Measurements from ENCODE around the gene ARCN1.
A peak's percentile ranks its signal among the peaks of the same experiment; 100 is the strongest.

The ARCN1 gene

DNA sequence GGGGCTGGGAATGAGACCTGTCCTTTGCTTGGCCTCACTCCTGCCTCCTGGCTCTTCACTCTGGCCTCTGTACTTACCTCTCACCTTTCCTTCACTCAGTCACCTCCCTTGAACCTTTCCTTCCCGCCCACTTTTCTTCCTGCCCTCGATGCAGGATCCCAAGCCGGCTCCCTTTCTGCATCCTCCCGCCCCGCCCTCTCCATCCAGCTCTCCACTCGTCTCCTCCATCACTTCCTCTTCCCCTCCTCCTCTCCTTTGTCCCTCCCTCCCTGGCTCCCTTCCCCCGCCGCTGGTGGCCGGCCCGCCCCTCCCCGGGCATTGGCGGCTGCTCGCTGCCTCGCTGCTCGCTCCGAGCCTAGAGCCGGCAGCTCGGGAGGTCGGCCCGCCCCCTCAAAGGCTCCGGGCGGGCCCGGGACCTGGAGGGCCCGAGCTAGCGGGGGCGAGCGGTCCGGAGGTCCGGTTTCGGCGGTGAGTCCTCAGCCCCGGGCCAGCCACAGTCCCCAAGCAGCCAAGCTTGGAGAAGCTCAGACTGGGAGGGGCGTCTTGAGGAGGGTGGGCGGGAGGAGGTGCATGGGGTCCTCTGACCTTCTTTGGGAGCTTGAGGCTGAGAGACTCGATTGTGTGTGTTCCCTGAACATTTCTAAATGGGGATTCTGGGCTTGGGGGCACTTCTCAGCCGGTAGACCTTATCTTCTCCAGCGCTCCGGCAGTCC is 49.0 kb downstream of the ARCN1 start:
- H3K4me3 ChIP-seq (ENCODE audit: low read depth, low read length) = peak overlapping the region; percentile 83

DNA sequence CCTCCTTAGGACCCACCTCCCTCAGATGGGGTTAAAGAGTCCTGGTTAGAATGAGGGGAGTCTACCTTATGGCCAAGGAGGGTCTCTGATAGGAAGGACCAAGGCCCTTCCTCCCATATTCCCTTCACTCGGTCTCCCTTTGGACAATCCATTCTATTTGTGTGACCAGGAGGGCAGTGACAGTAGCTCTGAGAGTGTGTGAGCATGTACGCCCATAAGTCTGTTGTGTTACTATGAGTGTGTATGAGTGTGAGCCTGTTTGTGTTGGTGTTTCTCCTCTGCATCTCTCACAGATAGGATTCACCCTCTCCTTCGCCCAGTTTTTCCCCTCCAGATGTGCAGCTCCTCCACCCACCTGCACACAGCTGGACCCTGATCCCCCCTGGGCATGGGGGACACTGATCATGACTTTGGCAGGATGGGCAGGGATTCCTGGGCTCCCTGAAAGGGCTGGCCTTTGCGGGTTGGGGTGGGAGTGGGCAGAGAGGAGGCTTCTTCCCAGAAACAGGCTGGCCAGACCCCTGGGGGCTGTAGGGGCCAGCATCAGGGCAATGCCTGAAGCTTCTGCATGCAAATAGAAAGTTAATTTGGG is 49.7 kb downstream of the ARCN1 start:
- Histone ChIP-seq H3K4me1 (ENCODE audit: control insufficient read depth, insufficient read depth, low read length, unreplicated experiment) (peaks cover 71% of the 10 kb centered on the region), H3K27ac (ENCODE audit: low read depth, low read length) (peak overlapping the region; percentile 99), H3K27me3 (ENCODE audit: insufficient read depth, low read length) (no peaks in the 10 kb centered on the region), H3K4me3 (ENCODE audit: low read depth, low read length) (peak overlapping the region; percentile 83), H3K36me3 (ENCODE audit: insufficient read depth, low read length) (peaks cover 9% of the 10 kb centered on the region; the same call in 1 of the 2 replicates), H3K79me2 (ENCODE audit: control insufficient read depth, insufficient read depth, low read length, unreplicated experiment) (peaks cover 26% of the 10 kb centered on the region), H2AFZ (ENCODE audit: low read length, unreplicated experiment) (no peak overlapping the region)

More for the DNA sequence above, 49.0 kb downstream of the ARCN1 start:
- Histone ChIP-seq H2AFZ (ENCODE audit: low read length, unreplicated experiment) (no peak overlapping the region), H3K36me3 (ENCODE audit: insufficient read depth, low read length) (peaks cover 12% of the 10 kb centered on the region; the same call in 1 of the 2 replicates), H3K27ac (ENCODE audit: low read depth, low read length) (peak overlapping the region; percentile 99), H3K27me3 (ENCODE audit: insufficient read depth, low read length) (no peaks in the 10 kb centered on the region), H3K4me1 (ENCODE audit: control insufficient read depth, insufficient read depth, low read length, unreplicated experiment) (peaks cover 76% of the 10 kb centered on the region), H3K79me2 (ENCODE audit: control insufficient read depth, insufficient read depth, low read length, unreplicated experiment) (peaks cover 26% of the 10 kb centered on the region)

DNA sequence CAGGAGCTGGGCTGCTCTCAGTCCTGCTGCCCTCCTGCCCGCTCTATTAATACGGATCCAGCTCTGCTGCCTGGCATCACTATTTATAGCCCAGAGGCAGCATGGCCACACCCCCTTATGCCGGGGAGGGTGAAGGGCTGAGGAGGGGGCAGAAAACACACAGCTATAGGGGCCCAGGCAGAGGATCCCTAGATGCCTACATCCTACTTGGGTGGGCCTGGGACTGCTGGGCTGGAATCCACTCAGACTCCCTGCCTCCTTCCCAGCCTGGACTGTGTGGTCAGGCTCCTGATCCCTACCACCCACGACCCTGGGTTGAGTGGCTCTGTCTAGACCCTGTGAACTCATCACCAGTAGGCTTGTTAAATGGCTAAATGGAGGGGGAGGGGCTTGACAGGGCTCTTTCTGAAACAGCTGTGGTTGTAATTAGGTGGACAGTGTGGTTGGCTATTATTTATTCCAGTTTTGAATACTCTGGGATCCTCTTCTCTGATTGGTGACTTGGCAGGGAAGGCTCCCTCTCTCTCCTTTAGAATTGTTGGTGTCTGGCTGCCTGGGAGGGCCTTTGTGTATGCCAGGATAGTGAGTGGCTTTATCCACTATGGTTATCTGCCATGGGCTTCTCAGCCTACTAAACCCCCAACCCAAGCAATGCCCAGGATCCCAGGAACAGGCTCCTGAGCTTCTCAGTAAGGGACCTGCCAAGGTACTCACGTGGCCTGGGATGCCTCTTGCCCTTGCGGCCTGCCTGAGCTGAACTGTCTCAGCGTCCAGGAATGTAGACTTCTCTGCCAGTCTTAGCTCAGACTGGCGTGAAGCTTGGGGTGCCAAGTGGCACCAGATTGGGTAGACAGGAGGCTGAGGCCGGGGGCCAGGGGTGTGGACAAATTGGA is 50.4 kb downstream of the ARCN1 start:
- peak overlapping the region; percentile 99 for H3K27ac ChIP-seq (ENCODE audit: low read depth, low read length)
- no peak overlapping the region for H2AFZ ChIP-seq (ENCODE audit: low read length, unreplicated experiment)
- peaks cover 14% of the 10 kb centered on the region; the same call in 1 of the 2 replicates for H3K36me3 ChIP-seq (ENCODE audit: insufficient read depth, low read length)
- H3K4me1 ChIP-seq (ENCODE audit: control insufficient read depth, insufficient read depth, low read length, unreplicated experiment) = peaks cover 63% of the 10 kb centered on the region
- peaks cover 26% of the 10 kb centered on the region for H3K79me2 ChIP-seq (ENCODE audit: control insufficient read depth, insufficient read depth, low read length, unreplicated experiment)
- H3K4me3 ChIP-seq (ENCODE audit: low read depth, low read length) = peak overlapping the region; percentile 83
- no peaks in the 10 kb centered on the region for H3K27me3 ChIP-seq (ENCODE audit: insufficient read depth, low read length)

DNA sequence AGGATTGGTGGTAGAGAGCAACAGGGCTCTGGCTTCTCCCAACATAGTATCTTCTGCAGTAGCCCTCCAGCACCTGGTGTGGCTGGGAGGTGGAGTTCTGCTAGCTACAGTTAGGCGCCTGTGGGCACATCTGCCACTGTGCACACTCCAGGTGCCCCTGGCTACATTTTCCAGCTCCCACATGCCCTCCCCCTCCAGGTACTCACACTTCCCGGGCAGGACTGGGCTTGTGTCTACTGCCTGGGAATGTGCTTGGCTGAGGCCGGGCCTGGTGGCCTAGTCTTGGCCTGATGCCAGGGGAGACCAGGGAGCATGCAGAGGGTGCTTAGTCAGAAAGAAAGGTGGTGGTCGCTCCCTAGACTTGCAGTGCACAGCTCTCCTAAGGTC is 51.1 kb downstream of the ARCN1 start:
- H2AFZ ChIP-seq (ENCODE audit: low read length, unreplicated experiment) = no peak overlapping the region
- peaks cover 29% of the 10 kb centered on the region for H3K79me2 ChIP-seq (ENCODE audit: control insufficient read depth, insufficient read depth, low read length, unreplicated experiment)
- no peaks in the 10 kb centered on the region for H3K27me3 ChIP-seq (ENCODE audit: insufficient read depth, low read length)
- H3K4me3 ChIP-seq (ENCODE audit: low read depth, low read length) = peak overlapping the region; percentile 83
- peaks cover 57% of the 10 kb centered on the region for H3K4me1 ChIP-seq (ENCODE audit: control insufficient read depth, insufficient read depth, low read length, unreplicated experiment)
- peaks cover 16% of the 10 kb centered on the region; the same call in 1 of the 2 replicates for H3K36me3 ChIP-seq (ENCODE audit: insufficient read depth, low read length)
- H3K27ac ChIP-seq (ENCODE audit: low read depth, low read length) = peak overlapping the region; percentile 99

DNA sequence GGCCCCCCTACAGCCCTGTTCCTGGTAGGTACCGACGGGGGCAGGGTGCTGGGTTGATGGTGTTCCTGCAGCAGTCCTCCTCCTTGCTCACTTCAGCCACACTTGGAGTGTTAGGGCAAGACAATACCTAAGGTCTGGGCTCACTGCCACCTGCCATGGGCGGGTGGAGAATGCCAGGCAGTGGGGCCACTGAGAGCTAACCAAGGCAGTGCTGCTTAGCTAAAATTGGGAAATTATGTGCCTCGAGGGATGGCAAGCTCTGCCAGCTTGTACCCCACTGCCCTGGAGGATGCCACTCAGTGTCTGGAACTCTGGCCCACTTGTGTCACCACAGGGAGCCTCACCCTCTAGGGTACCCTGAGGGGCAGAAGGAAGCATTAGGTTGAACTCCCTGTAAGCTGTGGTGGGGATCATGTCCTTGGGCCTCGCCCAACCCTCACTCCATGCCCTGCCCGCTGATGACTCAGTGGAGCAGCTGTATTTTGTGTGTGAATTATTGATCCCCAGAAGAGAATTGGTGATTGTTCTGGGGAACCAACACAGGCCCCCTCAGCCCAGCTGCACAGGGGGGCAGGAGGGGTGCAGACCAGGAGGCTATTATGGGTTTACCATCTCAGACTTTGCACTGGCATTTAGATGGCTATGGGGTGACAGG is 53.0 kb downstream of the ARCN1 start:
- Histone ChIP-seq H3K4me3 (ENCODE audit: low read depth, low read length) (no peak overlapping the region), H3K36me3 (ENCODE audit: insufficient read depth, low read length) (peaks cover 30% of the 10 kb centered on the region), H3K79me2 (ENCODE audit: control insufficient read depth, insufficient read depth, low read length, unreplicated experiment) (peaks cover 40% of the 10 kb centered on the region), H3K4me1 (ENCODE audit: control insufficient read depth, insufficient read depth, low read length, unreplicated experiment) (peaks cover 44% of the 10 kb centered on the region), H2AFZ (ENCODE audit: low read length, unreplicated experiment) (no peak overlapping the region), H3K27me3 (ENCODE audit: insufficient read depth, low read length) (no peaks in the 10 kb centered on the region), H3K27ac (ENCODE audit: low read depth, low read length) (no peak overlapping the region)

DNA sequence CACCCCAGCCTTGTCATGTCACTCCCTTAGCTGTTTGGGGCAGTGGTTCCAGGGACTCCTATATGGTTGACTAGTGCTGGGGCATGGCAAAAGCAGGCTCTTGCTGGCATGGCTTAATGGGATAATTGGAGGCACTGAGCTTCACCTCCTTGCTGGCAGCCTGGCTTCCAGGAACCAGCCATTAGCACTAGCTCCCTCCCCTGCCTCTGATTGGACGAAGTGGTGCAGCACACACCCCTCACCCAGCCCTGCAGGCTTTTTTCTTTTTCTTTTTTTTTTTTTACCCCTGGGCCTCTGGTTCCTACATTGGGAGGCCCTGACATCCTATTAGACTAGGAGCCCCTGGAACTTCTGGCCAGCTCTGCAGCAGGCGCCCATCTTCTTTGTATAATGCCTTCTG is 53.8 kb downstream of the ARCN1 start:
- Histone ChIP-seq H3K27ac (ENCODE audit: low read depth, low read length) (no peak overlapping the region), H2AFZ (ENCODE audit: low read length, unreplicated experiment) (no peak overlapping the region), H3K4me1 (ENCODE audit: control insufficient read depth, insufficient read depth, low read length, unreplicated experiment) (peaks cover 39% of the 10 kb centered on the region), H3K4me3 (ENCODE audit: low read depth, low read length) (no peak overlapping the region), H3K79me2 (ENCODE audit: control insufficient read depth, insufficient read depth, low read length, unreplicated experiment) (peaks cover 40% of the 10 kb centered on the region), H3K36me3 (ENCODE audit: insufficient read depth, low read length) (peaks cover 33% of the 10 kb centered on the region), H3K27me3 (ENCODE audit: insufficient read depth, low read length) (no peaks in the 10 kb centered on the region)

DNA sequence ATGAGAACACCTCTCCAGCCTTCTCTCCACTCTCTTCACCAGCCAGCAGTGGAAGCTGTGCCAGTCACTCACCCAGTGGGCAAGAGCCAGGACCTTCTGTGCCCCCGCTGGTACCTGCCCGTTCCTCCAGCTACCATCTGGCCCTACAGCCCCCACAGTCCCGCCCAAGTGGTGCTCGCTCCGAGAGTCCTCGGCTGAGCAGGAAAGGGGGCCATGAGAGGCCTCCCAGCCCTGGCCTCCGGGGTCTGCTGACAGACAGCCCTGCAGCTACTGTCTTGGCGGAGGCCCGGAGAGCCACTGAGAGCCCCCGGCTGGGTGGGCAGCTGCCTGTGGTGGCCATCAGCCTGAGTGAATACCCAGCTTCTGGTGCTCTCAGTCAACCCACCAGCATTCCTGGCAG is 55.4 kb downstream of the ARCN1 start:
- Histone ChIP-seq H3K4me3 (ENCODE audit: low read depth, low read length) (no peak overlapping the region), H3K27me3 (ENCODE audit: insufficient read depth, low read length) (no peaks in the 10 kb centered on the region), H3K4me1 (ENCODE audit: control insufficient read depth, insufficient read depth, low read length, unreplicated experiment) (peaks cover 38% of the 10 kb centered on the region), H3K27ac (ENCODE audit: low read depth, low read length) (no peak overlapping the region), H2AFZ (ENCODE audit: low read length, unreplicated experiment) (no peak overlapping the region), H3K36me3 (ENCODE audit: insufficient read depth, low read length) (peaks cover 41% of the 10 kb centered on the region), H3K79me2 (ENCODE audit: control insufficient read depth, insufficient read depth, low read length, unreplicated experiment) (peaks cover 28% of the 10 kb centered on the region)

DNA sequence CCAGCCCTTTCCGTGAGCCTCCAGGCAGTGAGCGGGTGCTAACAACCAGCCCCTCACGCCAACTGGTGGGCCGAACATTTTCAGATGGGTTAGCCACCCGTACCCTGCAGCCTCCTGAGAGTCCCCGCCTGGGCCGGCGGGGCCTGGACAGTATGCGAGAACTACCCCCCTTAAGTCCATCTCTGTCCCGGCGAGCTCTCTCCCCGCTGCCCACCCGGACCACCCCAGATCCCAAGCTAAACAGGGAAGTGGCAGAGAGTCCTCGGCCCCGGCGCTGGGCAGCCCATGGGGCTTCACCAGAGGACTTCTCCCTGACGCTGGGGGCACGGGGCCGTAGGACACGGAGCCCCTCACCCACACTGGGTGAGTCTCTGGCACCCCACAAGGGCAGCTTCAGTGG is 55.8 kb downstream of the ARCN1 start:
- Histone ChIP-seq H3K36me3 (ENCODE audit: insufficient read depth, low read length) (peaks cover 42% of the 10 kb centered on the region), H3K79me2 (ENCODE audit: control insufficient read depth, insufficient read depth, low read length, unreplicated experiment) (peaks cover 28% of the 10 kb centered on the region)

DNA sequence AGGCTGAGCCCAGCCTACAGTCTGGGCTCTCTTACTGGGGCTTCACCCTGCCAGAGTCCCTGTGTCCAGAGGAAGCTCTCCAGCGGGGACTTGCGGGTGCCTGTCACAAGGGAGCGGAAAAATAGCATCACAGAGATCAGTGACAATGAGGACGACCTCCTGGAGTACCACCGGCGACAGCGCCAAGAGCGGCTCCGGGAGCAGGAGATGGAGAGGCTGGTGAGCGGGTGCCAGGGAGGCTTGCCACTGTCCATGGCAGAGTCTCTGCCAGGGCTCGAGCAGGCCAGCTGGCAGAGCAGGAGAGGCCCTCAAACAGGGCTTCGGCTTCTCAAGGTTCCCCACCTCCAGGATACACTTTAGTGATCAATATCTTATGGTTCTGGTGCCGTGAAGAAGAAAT is 56.2 kb downstream of the ARCN1 start:
- H3K27me3 ChIP-seq (ENCODE audit: insufficient read depth, low read length) = no peaks in the 10 kb centered on the region
- H3K27ac ChIP-seq (ENCODE audit: low read depth, low read length) = no peak overlapping the region
- no peak overlapping the region for H2AFZ ChIP-seq (ENCODE audit: low read length, unreplicated experiment)
- H3K36me3 ChIP-seq (ENCODE audit: insufficient read depth, low read length) = peaks cover 42% of the 10 kb centered on the region
- H3K4me1 ChIP-seq (ENCODE audit: control insufficient read depth, insufficient read depth, low read length, unreplicated experiment) = peaks cover 38% of the 10 kb centered on the region
- no peak overlapping the region for H3K4me3 ChIP-seq (ENCODE audit: low read depth, low read length)
- peaks cover 24% of the 10 kb centered on the region for H3K79me2 ChIP-seq (ENCODE audit: control insufficient read depth, insufficient read depth, low read length, unreplicated experiment)

More for the DNA sequence above, 55.8 kb downstream of the ARCN1 start:
- H2AFZ ChIP-seq (ENCODE audit: low read length, unreplicated experiment) = no peak overlapping the region
- no peaks in the 10 kb centered on the region for H3K27me3 ChIP-seq (ENCODE audit: insufficient read depth, low read length)
- no peak overlapping the region for H3K4me3 ChIP-seq (ENCODE audit: low read depth, low read length)
- H3K4me1 ChIP-seq (ENCODE audit: control insufficient read depth, insufficient read depth, low read length, unreplicated experiment) = peaks cover 38% of the 10 kb centered on the region
- H3K27ac ChIP-seq (ENCODE audit: low read depth, low read length) = no peak overlapping the region

DNA sequence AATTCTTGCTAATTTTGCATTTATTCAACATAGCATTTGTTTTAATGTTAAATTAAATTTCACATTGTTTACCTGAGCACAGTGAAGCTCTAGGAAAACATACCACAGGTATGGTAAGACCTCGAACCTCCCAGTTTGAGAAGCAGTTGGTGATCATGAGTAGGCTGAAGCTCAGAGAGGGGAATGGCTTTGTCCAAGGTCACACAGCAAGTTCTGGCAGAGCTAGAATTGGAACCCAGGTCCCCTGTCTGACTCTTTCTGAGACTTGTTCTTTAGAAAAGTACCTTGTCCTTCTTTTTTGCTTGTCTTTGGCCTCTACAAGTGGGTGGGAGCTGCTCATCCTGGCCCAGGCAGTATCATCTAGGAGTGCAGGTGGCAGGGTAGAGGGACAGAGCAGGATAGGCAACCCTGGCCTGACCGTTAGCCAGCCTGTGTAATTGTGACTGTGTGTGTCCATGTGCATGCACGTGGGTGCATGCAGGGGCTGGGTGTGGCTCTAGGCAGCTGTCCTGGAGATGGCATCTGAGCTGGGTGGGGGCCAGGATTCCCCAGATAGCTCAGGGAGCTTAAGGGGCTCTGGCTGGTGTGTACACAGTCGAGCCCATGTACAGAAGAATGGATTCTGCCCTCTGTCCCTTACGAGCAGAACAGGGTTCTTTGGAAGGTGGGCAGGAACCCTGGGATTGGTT is 56.8 kb downstream of the ARCN1 start:
- H2AFZ ChIP-seq (ENCODE audit: low read length, unreplicated experiment) = no peak overlapping the region
- peaks cover 21% of the 10 kb centered on the region for H3K79me2 ChIP-seq (ENCODE audit: control insufficient read depth, insufficient read depth, low read length, unreplicated experiment)
- H3K36me3 ChIP-seq (ENCODE audit: insufficient read depth, low read length) = peaks cover 42% of the 10 kb centered on the region
- H3K4me3 ChIP-seq (ENCODE audit: low read depth, low read length) = no peak overlapping the region
- no peaks in the 10 kb centered on the region for H3K27me3 ChIP-seq (ENCODE audit: insufficient read depth, low read length)
- peaks cover 41% of the 10 kb centered on the region for H3K4me1 ChIP-seq (ENCODE audit: control insufficient read depth, insufficient read depth, low read length, unreplicated experiment)
- H3K27ac ChIP-seq (ENCODE audit: low read depth, low read length) = no peak overlapping the region

Measured in ACC112 (cell line).